OCI-M1 (cell line): Measurements from ENCODE around the gene ID4.
"Not testable (repeated sequence)": the region's sequence is repeated elsewhere in the genome, so short reads cannot be mapped to it uniquely, and the experiment has no call there.

Source experiments
- DNase-seq: peaks from one replicate; lab custom pipeline; 2025; lab: John Stamatoyannopoulos, UW

The ID4 gene

GRCh38 chr6:19833947-19834346, 3.2 kb upstream of the ID4 start:
- DNase-seq: peak; percentile 15

DNA sequence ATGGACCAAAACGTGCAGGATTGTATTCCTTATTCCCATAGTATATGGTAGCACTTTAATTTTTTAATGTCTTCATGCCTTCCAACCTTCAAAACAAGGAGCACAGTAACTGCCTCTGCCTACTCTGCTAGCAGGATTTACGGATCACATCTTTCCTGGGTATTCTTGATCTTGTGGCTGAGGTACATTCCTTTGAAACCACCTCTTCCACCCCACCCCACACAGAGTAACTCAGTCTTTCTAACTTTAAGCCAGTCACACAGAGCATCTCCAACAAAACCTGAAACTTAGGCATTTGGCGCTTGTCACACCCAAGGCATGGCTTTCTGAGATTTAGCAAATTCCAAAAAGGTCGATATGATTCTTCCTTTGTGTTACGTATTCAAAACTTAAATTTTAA, 2.3 kb upstream of the ID4 start:
- DNase-seq: no peak

DNA sequence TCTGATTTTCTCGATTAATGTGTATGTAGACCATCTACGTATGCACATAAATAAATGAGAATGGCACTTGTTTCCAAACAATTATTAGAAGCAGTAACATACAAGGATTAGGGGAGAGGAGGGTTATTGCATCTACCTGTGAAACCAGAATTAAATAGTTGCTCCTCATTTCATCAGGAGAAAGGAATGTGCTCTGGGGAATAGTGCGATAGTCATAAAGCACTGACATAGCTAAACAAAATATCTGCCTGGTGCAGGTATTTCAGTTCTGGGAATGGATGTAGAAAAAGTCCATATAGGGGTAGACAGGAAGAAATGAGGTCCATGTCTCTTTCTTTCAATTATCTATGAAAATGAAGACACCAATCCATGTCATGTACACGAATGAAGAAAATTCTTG, 1.6 kb upstream of the ID4 start:
- DNase-seq: no peak

- no peak for DNase-seq
These were observed 606 bp downstream of the ID4 start for GRCh38 chr6:19837511-19838441.

DNA sequence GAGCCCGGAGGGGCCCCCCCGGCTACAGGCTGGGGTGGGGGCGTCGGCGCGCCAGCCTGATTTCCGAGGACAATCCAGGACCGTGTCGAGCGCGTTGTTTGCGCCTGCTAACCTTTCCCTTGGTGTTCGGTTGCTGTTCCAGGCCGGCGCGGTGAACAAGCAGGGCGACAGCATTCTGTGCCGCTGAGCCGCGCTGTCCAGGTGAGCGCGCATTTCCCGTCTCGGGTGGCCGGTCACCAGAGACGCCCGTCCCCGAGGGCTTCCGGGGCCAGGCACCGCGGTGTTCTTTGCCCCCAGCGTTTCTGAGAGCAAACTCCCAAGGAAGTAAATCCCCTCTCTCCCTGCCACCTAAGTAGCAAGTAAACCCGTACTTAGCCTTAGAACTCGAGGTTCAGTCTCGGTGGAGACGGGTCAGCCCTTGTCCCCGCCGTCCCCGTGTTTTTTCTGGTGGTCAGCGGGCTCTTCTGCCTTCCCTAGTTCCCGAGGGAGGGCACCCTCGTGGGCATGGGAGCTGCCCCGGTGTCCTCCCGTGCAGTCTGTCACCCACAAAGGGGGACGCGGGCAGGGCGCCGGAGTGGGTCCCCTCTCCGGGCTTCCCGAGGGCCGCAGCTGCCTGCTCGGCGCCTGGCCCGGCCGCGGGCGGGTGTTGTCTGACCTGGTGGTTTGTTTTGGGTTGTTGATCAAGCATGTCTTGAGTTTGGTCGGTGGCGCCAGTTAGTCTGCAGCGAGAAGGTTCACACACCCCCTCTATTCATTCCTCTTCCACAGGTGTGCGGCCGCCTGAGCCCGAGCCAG, 1.5 kb downstream of the ID4 start:
- no peak for DNase-seq

DNA sequence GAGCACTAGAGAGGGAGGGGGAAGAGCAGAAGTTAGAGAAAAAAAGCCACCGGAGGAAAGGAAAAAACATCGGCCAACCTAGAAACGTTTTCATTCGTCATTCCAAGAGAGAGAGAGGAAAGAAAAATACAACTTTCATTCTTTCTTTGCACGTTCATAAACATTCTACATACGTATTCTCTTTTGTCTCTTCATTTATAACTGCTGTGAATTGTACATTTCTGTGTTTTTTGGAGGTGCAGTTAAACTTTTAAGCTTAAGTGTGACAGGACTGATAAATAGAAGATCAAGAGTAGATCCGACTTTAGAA, 2.0 kb downstream of the ID4 start:
- DNase-seq: no peak

DNA sequence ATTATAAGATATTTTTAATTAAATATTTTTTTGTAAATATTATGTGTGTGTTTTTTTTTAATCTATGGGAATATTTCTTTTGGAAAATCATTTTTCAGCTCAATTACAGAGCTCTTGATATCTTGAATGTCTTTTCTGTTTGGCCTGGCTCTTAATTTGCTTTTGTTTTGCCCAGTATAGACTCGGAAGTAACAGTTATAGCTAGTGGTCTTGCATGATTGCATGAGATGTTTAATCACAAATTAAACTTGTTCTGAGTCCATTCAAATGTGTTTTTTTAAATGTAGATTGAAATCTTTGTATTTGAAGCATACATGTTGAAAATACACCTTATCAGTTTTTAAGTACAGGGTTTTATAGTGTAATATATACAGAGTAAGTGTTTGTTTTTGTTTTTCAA, 2.6 kb downstream of the ID4 start:
- no peak for DNase-seq

DNA sequence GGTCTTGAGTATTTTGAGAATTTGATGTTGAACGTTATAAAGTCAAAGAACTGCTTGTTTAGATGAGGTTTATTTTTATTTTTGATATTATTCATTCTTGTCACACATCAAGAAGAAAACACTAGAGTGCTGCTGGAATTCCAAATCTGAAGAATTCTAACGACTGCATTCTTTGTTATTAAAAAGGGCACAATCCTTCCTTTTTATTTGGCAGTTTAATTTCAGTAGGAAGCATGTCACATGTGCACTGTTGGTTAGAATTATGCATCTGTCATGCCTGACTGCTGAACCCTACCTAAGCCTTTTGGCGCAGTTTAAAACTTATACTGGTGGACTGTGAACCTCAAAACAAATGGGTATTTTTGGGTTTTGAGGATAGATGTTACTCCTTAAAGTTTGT, 4.0 kb downstream of the ID4 start:
- no peak for DNase-seq

GRCh38 chr6:19842030-19842615, 5.0 kb downstream of the ID4 start:
- DNase-seq: no peak

- DNase-seq: no peak
These were observed 7.5 kb downstream of the ID4 start for GRCh38 chr6:19844689-19845088.

- DNase-seq: no peak
These were observed 8.3 kb downstream of the ID4 start for GRCh38 chr6:19845266-19846041.

GRCh38 chr6:19848465-19849029, 11.4 kb downstream of the ID4 start:
- DNase-seq: no peak

DNA sequence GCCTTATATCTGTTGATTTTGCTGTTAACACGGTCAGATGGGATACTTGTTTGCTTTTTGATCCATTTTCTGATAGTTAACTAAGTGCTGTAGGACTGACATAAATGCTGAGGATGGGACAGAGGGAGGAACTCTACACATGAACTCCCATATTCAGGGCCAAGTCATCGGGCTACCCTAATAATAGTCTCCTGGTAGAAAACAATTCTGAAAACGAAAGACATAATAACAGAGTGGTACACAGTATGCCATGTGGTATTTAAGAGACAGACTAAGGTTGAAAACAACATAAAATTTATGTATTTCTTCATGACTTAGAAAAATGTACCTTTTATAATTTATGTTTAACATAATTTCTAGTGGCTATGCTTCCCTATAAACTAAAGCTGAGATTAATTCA, 12.0 kb downstream of the ID4 start:
- no peak for DNase-seq

GRCh38 chr6:19849755-19850154, 12.6 kb downstream of the ID4 start:
- DNase-seq: no peak

DNA sequence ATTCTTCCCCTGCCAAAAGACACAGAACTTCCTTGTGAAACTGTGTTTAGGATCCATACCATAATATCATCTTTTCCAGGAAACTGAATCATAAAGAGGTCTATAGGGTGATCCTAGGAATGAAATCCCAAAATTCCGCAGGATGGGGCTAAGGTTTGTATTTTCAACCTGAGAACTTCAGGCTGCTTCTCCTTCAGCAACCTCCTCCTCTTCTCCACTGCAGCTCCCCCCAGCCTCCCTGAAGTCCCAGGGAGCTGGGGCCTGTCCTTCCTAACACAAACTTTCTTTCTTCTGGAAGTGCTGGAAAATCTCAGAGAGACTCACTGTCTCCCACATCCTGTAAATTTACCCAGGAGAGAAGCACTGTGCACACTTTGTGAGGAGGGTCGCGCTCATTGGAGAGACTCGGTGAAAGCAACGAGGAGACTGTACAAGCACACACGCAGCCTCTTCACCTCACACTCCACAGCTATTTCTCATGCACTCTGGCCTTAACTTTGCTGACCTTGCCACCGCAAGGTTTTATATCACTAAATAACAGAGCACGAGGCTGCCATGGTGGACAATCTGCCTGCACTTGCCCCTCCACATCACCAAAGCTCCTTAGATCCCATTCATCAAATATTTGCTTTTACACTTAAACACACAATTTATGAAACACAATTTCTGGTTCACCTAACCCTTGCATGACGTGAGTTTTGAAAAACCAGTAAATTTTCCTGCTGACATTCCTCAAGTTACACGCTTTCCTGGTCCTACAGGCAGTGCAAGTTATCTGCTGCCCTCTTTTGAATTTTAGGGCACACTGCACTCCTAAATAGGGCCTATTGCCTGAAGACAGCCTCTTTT, 14.3 kb downstream of the ID4 start:
- peak; percentile 74 for DNase-seq

DNA sequence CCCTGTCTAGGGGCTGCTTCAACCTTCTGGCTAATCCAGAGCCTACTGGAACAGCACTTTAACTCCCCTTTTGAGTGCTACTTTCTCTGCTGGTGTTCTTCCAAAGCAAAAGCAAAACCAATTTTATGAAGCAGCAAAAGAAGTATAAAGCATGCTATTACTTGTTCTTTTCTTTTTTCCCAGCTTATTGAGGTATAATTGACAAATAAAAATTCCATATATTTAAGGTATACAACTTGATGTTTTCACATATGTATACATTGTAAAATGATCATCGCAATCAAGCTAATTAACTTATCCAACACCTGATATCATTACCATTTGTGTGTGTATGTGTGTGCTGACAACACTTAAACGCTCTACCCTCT, 14.9 kb downstream of the ID4 start:
- DNase-seq: no peak

- no peak for DNase-seq
These were observed 15.8 kb downstream of the ID4 start for GRCh38 chr6:19852927-19853326.

DNA sequence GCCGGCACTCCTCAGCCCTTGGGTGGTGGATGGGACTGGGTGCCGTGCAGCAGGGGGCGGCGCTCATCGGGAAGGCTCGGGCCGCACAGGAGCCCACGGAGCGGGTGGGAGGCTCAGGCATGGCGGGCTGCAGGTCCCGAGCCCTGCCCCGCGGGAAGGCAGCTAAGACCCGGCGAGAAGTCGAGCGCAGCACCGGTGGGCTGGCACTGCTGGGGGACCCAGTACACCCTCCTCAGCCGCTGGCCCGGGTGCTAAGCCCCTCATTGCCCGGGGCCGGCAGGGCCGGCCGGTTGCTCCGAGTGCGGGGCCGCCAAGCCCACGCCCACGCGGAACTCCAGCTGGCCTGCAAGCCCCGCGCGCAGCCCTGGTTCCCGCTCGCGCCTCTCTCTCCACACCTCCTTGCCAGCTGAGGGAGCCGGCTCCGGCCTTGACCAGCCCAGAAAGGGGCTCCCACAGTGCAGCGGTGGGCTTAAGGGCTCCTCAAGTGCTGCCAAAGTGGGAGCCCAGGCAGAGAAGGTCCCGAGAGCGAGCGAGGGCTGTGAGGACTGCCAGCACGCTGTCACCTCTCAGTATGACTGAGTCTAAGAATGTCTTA, 17.3 kb downstream of the ID4 start:
- DNase-seq: not testable (repeated sequence)

DNA sequence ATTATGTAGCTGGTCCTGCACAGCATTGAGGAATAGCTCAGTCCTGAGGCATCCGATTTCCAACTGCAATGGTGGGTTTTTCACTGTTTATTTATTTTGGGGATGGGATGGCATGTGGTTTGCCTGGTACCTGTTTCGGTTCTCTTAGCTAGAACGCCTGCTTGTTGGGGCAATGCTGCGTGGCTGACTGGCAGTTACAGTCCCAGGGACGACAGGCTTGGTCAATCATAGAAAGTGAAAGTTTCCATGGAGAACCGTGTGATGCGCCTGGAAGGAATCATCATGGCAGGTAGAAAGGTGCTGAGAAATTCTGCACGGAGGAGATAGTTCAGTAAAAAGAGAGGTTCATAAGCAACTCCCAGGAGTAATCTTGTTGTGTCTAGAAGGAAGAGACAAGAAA, 18.4 kb downstream of the ID4 start:
- DNase-seq: no peak

- DNase-seq: no peak
These were observed 20.0 kb downstream of the ID4 start for GRCh38 chr6:19857139-19857538.

DNA sequence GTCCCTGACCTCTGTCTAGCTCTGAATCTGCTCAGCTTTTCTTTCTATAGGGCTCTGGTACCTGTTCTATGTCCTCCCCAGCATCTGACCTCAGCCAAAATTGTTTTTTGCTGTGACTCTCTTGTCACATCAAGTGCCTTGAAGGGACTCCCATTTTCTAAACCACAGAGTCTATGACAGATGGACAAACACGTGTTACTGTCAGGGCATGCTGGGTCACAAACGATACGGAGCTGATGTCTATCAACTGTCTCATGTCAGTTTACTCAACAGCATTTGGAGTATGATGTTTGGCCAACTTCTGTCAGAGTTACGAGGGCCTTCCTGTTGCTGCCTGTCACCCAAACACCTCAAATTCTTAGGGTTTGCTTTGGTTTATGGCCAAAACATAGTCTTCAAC, 20.5 kb downstream of the ID4 start:
- DNase-seq: no peak
